ENCODE results near the gene CDC42BPB.

Gene CDC42BPB

GRCh38 chr14:102913341-102914211 lies 143.8 kb downstream of the CDC42BPB start:
- DNase-seq (ENCODE audit: low read depth), result no peak

- no peak for DNase-seq (ENCODE audit: low read depth)
These were observed 145.2 kb downstream of the CDC42BPB start for GRCh38 chr14:102911991-102912761.

- no peak for DNase-seq (ENCODE audit: low read depth)
These were observed 145.8 kb downstream of the CDC42BPB start for GRCh38 chr14:102911541-102911951.

- DNase-seq (ENCODE audit: low read depth), result no peak
These were observed 146.9 kb downstream of the CDC42BPB start for GRCh38 chr14:102910442-102910841.

- DNase-seq (ENCODE audit: low read depth), result no peak
These were observed 147.4 kb downstream of the CDC42BPB start for GRCh38 chr14:102909911-102910310.

- DNase-seq (ENCODE audit: low read depth), result no peak
These were observed 147.9 kb downstream of the CDC42BPB start for GRCh38 chr14:102909462-102909861.

- no peak for DNase-seq (ENCODE audit: low read depth)
These were observed 148.4 kb downstream of the CDC42BPB start for GRCh38 chr14:102908766-102909455.

GRCh38 chr14:102907980-102908730 lies 149.2 kb downstream of the CDC42BPB start:
- DNase-seq (ENCODE audit: low read depth), result no peak

GRCh38 chr14:102907303-102907844 lies 150.0 kb downstream of the CDC42BPB start:
- no peak for DNase-seq (ENCODE audit: low read depth)

- no peak for DNase-seq (ENCODE audit: low read depth)
These were observed 150.6 kb downstream of the CDC42BPB start for GRCh38 chr14:102906616-102907302.

GRCh38 chr14:102905116-102906108 lies 151.9 kb downstream of the CDC42BPB start:
- no peak for DNase-seq (ENCODE audit: low read depth)

GRCh38 chr14:102903889-102904512 lies 153.3 kb downstream of the CDC42BPB start:
- no peak for DNase-seq (ENCODE audit: low read depth)

GRCh38 chr14:102903248-102903888 lies 154.0 kb downstream of the CDC42BPB start:
- no peak for DNase-seq (ENCODE audit: low read depth)

- no peak for DNase-seq (ENCODE audit: low read depth)
These were observed 154.7 kb downstream of the CDC42BPB start for GRCh38 chr14:102902523-102903247.

- DNase-seq (ENCODE audit: low read depth), result no peak
These were observed 155.3 kb downstream of the CDC42BPB start for GRCh38 chr14:102902086-102902485.

- DNase-seq (ENCODE audit: low read depth), result no peak
These were observed 155.7 kb downstream of the CDC42BPB start for GRCh38 chr14:102901633-102902032.

- no peak for DNase-seq (ENCODE audit: low read depth)
These were observed 156.4 kb downstream of the CDC42BPB start for GRCh38 chr14:102900631-102901571.

All from activated T-cell treated with anti-CD3 and anti-CD28 coated beads for 1 hour (primary cell).